GM19193 (cell line): ENCODE results near the gene PLEK2.

Source experiments
- POLR2A ChIP-seq: IDR thresholded peaks from 4 replicates; pipeline ENCODE4 v1.6.1; 2011; ENCODE audit not compliant: insufficient read depth, insufficient read length; ENCODE audit errors: extremely low read depth

The PLEK2 gene

GRCh38 chr14:67411820-67412421, at the start of gene PLEK2:
Gene PLEK2 (minus strand): TSS chr14:67412165. CDS start chr14:67412059, 106 bp downstream.
- TF ChIP-seq POLR2A, result no peak

- TF ChIP-seq POLR2A, result no peak
These were observed 49.5 kb upstream of the PLEK2 start for GRCh38 chr14:67461341-67461985.

- no peak for TF ChIP-seq POLR2A
These were observed 47.4 kb upstream of the PLEK2 start for GRCh38 chr14:67459336-67459735.

- TF ChIP-seq POLR2A, result no peak
These were observed 45.8 kb upstream of the PLEK2 start for GRCh38 chr14:67457782-67458181.

- no peak for TF ChIP-seq POLR2A
These were observed 44.8 kb upstream of the PLEK2 start for GRCh38 chr14:67456732-67457131.

- no peak for TF ChIP-seq POLR2A
These were observed 41.8 kb upstream of the PLEK2 start for GRCh38 chr14:67453575-67454300.

- TF ChIP-seq POLR2A, result no peak
These were observed 37.1 kb upstream of the PLEK2 start for GRCh38 chr14:67449096-67449495.

GRCh38 chr14:67447033-67447381, 35.0 kb upstream of the PLEK2 start:
- no peak for TF ChIP-seq POLR2A

- no peak for TF ChIP-seq POLR2A
These were observed 34.5 kb upstream of the PLEK2 start for GRCh38 chr14:67446371-67447032.

- no peak for TF ChIP-seq POLR2A
These were observed 32.4 kb upstream of the PLEK2 start for GRCh38 chr14:67444395-67444794.

- TF ChIP-seq POLR2A, result no peak
These were observed 30.4 kb upstream of the PLEK2 start for GRCh38 chr14:67442139-67442906.

GRCh38 chr14:67441672-67442071, 29.7 kb upstream of the PLEK2 start:
- no peak for TF ChIP-seq POLR2A

- TF ChIP-seq POLR2A, result no peak
These were observed 29.3 kb upstream of the PLEK2 start for GRCh38 chr14:67441256-67441655.

GRCh38 chr14:67440513-67440912, 28.5 kb upstream of the PLEK2 start:
- no peak for TF ChIP-seq POLR2A

- TF ChIP-seq POLR2A, result no peak
These were observed 27.0 kb upstream of the PLEK2 start for GRCh38 chr14:67438969-67439368.
